ENCODE measurements around the gene FIZ1.

The FIZ1 gene

DNA sequence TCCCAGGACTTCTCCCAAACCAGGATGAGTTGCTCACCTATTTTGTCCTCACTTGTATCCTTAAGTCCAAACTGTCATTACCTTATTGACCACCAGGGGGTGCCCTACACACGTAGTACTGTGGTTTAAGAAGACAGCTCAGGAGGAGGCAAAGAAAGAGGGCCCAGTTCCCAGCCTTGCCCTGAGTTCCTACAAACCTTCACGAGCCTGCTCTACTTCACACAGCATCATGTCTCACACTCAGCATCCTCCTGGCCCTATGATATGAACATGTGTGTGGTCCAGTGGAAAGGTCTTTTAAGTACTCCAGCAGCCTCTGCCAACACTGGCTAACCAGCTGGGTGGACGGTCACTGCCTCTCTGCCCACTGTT, 33.1 kb upstream of the FIZ1 start:
- no peak overlapping the region for H3K4me3 ChIP-seq (ENCODE audit: low read depth, low read length)
- TF ChIP-seq, protein P1, sequence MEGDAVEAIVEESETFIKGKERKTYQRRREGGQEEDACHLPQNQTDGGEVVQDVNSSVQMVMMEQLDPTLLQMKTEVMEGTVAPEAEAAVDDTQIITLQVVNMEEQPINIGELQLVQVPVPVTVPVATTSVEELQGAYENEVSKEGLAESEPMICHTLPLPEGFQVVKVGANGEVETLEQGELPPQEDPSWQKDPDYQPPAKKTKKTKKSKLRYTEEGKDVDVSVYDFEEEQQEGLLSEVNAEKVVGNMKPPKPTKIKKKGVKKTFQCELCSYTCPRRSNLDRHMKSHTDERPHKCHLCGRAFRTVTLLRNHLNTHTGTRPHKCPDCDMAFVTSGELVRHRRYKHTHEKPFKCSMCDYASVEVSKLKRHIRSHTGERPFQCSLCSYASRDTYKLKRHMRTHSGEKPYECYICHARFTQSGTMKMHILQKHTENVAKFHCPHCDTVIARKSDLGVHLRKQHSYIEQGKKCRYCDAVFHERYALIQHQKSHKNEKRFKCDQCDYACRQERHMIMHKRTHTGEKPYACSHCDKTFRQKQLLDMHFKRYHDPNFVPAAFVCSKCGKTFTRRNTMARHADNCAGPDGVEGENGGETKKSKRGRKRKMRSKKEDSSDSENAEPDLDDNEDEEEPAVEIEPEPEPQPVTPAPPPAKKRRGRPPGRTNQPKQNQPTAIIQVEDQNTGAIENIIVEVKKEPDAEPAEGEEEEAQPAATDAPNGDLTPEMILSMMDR (IDR thresholded peaks at IDR 0.05; ENCODE audit: low read depth, low read length): peak; percentile 70

DNA sequence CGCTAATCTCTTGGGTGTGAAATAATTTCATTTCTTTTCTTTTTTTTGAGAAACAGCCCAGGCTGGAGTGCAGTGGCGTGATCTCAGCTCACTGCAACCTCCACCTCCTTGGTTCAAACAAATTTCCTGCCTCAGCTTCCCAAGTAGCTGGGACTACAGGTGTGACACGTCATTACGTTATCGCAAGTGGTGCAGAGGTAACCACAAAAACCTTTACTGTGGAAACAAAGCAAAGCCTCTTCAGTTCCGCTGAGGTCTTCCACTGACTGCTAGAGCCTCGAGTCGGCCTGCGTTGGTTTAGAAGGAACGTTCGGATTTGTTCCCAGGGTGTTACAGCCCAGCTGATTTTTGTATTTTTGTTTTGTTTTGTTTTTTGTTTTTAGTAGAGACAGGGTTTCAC, 27.0 kb upstream of the FIZ1 start:
- H3K4me3 ChIP-seq (ENCODE audit: low read depth, low read length): no peak overlapping the region
- TF ChIP-seq, protein P1 (IDR thresholded peaks at IDR 0.05; ENCODE audit: low read depth, low read length): no peak

DNA sequence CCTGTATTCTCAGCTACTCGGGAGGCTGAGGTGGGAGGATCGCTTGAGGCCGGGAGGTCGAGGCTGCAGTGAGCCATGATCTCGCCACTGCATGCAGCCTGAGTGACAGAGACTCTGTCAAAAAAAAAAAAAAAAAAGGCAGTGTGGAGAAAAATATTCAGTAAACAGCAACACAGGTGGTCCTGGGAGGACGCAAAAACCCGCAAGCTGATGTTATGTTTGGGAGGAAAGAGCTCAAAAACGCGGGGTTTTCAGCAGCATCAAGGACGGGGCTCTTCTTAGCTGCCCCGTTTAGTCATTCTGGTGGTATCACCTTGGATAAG, 25.6 kb upstream of the FIZ1 start:
- peak overlapping the region; percentile 62 for H3K4me3 ChIP-seq (ENCODE audit: low read depth, low read length)
- TF ChIP-seq, protein P1 (IDR thresholded peaks at IDR 0.05; ENCODE audit: low read depth, low read length): no peak

DNA sequence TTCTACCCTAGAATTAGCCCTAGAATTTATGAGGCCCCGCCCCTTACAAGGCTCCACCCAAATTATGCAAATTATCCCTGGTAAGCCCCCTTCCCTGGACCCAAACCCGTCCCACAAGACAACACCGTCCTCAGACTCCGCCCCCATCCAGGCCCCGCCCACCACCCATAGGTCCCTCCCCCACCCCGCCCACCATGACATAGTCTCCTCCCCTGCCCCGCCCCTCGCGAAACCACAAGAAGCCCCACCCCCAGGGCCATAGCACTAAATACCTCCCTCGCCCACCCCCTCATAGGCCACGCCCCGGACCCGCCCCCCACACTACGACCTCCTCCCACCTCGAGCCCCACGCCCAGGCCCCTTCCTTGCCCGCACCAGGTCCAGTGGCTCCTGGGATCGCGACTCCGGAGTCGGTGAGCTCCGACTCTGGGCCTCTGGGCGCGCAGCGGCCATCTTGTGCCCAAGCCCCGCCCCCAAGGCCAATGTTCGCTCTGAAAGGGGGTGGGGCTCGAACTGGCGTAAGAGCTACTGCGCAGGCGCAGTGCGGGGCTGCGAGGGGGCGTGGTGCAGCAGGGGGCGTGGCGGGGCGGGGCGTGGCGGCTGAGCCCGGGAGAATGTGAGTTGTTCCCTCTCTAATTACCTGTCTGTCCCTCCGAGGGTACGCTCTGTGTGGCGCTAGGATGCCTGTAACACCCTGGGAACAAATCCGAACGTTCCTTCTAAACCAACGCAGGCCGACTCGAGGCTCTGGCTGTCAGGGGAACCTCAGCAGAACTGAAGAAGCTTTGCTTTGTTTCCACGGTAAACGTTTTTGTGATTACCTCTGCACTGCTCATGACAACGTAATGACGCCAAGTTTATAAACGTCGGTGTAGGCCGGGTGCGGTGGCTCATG, 25.0 kb upstream of the FIZ1 start, which contains the start of gene ZNF784:
TSS of gene ZNF784 (minus strand) at position 458 of the 895 bp plus-strand sequence. CDS start at position 453, 5 bp downstream.
- TF ChIP-seq, protein P1 (IDR thresholded peaks at IDR 0.05; ENCODE audit: low read depth, low read length): no peak
- H3K4me3 ChIP-seq (ENCODE audit: low read depth, low read length): peak within 1 kb of the TSS; percentile 62

DNA sequence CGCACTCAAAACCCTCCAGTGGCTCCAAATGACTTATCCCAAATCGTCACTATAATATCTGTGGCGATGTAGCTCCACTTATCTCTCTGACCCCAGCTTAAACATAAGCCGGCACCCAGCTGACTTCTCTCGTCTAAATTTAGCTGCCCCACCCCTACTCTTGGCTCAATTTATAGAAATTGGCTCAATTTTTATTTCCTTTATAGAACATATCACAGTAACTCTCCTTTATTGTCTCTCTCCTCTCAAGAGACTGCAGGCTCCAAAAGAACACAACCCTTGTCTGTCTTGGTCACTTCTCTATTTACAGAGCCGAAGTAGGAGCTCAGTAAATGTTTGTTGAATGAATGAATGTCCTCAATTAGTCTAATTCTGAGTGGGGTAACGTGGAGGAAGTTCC, 24.2 kb upstream of the FIZ1 start:
- TF ChIP-seq, protein P1 (IDR thresholded peaks at IDR 0.05; ENCODE audit: low read depth, low read length): no peak
- no peak overlapping the region; the same call in 1 of the 2 replicates for H3K4me3 ChIP-seq (ENCODE audit: low read depth, low read length)

DNA sequence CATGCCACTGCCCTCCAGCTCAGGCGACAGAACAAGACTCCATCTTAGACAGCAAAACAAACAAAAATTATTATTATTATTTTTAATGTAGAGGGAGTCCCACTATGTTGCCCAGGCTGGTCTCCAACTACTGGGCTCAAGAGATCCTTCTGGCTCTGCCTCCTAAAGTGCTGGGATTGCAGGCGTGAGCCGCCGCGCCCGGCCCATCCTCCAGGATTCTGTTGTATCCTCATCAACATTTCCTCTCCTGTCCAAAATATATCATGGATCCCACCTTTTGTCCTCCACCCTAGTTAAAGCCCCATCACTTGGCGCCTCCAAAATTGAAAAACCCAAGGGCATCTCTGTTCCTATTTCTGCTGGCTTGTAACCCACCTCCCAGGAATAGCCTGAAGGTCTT, 23.8 kb upstream of the FIZ1 start:
- H3K4me3 ChIP-seq (ENCODE audit: low read depth, low read length): no peak overlapping the region
- TF ChIP-seq, protein P1 (IDR thresholded peaks at IDR 0.05; ENCODE audit: low read depth, low read length): no peak

DNA sequence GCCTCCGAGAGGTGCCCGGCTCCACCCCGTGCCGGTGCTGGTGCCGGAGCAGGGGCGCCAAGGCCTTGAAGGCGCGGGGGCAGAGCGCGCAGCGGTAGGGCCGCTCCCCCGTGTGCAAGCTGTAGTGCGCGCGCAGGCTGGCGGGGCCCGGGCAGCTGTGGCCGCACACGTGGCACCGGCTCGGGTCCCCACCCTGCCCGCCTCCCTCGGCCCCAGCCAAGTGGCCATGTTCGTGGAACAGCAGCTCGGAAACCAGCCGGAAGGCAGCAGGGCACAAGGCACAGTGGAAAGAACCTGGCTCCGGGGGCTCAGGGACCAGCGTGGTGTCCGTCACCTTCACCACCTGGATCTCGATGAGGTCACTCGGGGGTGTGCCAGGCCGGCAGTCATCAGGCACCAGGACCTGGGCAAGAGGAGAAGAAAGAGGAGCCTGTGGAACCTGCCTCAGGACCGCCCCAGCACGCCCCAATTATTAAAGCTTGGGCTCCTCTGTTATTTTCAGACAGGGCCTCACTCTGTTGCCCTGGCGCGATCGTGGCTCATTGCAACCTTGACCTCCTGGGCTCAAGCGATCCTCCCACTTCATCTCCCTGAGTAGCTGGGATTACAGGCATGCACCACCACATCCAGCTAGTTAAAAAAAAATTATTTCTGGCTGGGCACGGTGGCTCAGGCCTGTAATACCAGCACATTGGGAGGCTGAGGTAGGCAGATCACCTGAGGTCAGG, 23.1 kb upstream of the FIZ1 start:
- TF ChIP-seq, protein P1 (IDR thresholded peaks at IDR 0.05; ENCODE audit: low read depth, low read length): no peak
- H3K4me3 ChIP-seq (ENCODE audit: low read depth, low read length): no peak overlapping the region
